ENCODE data around the gene ATAD3A. TPM values are rescaled to one million over a fixed set of nuclear protein-coding genes. Genes with fewer than 3 reads are reported as not detected.

The ATAD3A gene
- total and polyA plus RNA-seq, 9 of the 15 experiments (the other 6 are each of a cell fraction or from before 2014, with no cell fraction given): 0.10 to 173 (median 36.7) TPM

DNA sequence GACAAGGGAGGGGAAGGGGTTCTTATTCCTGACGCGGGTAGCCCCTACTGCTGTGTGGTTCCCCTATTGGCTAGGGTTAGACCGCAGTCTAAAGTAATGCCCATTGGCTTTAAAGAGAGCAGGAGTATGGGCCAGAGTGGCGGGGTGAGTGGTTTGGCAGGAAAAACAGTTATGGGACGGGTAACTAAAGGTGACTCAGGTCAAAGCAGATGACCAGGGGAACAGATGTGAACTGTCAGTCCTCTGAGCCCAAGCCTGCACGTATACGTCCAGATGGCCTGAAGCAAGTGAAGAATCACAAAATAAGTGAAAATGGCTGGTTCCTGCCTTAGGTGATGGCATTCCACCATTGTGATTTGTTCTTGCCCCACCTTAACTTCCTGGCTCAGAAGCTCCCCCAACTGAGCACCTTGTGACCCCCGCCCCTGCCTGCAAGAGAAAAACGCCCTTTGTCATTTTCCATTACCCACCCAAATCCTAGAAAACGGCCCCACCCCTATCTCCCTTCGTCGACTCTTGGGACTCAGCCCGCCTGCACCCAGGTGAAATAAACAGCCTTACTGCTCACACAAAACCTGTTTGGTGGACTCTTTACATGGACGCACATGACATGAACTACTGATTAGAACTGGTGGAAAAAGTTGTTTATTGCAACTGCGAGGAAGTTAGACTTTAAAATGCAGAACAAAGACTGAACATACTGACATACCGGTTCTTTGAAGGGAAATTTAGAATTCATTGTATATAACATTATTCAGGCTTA is 41.2 kb upstream of the ATAD3A start (continued):
- TF ChIP-seq, protein P1, sequence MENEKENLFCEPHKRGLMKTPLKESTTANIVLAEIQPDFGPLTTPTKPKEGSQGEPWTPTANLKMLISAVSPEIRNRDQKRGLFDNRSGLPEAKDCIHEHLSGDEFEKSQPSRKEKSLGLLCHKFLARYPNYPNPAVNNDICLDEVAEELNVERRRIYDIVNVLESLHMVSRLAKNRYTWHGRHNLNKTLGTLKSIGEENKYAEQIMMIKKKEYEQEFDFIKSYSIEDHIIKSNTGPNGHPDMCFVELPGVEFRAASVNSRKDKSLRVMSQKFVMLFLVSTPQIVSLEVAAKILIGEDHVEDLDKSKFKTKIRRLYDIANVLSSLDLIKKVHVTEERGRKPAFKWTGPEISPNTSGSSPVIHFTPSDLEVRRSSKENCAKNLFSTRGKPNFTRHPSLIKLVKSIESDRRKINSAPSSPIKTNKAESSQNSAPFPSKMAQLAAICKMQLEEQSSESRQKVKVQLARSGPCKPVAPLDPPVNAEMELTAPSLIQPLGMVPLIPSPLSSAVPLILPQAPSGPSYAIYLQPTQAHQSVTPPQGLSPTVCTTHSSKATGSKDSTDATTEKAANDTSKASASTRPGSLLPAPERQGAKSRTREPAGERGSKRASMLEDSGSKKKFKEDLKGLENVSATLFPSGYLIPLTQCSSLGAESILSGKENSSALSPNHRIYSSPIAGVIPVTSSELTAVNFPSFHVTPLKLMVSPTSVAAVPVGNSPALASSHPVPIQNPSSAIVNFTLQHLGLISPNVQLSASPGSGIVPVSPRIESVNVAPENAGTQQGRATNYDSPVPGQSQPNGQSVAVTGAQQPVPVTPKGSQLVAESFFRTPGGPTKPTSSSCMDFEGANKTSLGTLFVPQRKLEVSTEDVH (IDR thresholded peaks at IDR 0.05; ENCODE audit: low read depth, partially characterized antibody): no peak
- TF ChIP-seq XRCC4 (IDR thresholded peaks at IDR 0.05; ENCODE audit: extremely low read depth, insufficient read depth, insufficient read length): no peak
- no peak for TF ChIP-seq GABPB2 (CRISPR knock-in tag; conservative IDR thresholded peaks at IDR 0.05)
- TF ChIP-seq, protein P2, sequence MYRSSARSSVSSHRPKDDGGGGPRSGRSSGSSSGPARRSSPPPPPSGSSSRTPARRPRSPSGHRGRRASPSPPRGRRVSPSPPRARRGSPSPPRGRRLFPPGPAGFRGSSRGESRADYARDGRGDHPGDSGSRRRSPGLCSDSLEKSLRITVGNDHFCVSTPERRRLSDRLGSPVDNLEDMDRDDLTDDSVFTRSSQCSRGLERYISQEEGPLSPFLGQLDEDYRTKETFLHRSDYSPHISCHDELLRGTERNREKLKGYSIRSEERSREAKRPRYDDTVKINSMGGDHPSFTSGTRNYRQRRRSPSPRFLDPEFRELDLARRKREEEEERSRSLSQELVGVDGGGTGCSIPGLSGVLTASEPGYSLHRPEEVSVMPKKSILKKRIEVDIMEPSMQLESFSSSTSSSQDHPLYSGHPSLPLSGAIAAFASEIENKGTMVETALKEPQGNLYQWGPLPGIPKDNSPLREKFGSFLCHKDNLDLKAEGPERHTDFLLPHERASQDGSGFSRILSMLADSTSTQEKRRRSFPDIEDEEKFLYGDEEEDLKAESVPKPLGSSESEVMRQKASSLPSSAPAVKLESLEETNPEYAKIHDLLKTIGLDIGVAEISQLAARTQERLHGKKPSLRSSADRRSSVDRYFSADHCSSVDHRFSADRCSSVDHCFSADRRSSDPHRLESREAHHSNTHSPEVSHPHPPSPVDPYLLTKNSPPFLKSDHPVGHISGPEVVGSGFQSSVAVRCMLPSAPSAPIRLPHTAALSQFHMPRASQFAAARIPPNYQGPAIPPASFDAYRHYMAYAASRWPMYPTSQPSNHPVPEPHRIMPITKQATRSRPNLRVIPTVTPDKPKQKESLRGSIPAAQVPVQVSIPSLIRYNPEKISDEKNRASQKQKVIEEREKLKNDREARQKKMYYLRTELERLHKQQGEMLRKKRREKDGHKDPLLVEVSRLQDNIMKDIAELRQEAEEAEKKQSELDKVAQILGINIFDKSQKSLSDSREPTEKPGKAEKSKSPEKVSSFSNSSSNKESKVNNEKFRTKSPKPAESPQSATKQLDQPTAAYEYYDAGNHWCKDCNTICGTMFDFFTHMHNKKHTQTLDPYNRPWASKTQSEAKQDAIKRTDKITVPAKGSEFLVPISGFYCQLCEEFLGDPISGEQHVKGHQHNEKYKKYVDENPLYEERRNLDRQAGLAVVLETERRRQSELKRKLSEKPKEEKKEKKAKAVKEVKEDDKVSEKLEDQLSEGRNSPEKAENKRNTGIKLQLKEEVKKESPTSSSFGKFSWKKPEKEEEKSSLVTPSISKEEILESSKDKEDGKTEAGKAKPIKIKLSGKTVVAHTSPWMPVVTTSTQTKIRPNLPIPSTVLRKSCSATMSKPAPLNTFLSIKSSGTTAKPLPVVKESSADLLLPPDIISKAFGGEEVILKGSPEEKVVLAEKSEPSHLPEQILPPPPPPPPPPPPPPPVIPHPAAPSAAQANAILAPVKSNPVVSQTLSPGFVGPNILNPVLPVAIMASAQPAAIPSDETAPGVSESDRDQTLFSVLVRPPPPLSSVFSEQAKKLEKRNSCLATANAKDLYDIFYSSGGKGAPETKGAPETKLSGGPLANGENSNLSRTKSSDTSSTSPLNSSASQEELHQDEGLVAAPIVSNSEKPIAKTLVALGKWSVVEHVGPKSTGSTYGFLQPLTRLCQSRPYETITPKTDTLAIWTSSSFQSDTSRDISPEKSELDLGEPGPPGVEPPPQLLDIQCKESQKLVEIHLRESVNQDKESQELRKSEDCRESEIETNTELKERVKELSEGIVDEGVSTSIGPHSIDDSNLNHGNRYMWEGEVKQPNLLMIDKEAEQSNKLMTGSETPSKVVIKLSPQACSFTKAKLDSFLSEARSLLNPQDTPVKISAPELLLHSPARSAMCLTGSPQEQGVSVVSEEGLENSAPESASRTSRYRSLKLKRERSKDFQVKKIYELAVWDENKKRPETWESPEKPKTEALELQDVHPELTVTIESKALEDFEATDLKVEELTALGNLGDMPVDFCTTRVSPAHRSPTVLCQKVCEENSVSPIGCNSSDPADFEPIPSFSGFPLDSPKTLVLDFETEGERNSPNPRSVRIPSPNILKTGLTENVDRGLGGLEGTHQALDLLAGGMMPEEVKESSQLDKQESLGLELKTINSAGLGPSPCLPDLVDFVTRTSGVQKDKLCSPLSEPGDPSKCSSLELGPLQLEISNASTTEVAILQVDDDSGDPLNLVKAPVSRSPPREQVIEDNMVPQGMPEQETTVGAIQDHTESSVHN (IDR thresholded peaks at IDR 0.05; ENCODE audit: borderline replicate concordance in 1 of 2, low read depth in 1 of 2): no peak
- TF ChIP-seq TBL1XR1 (IDR thresholded peaks at IDR 0.05; ENCODE audit: low read length in 2 of 2): no peak
- TF ChIP-seq, protein P3, sequence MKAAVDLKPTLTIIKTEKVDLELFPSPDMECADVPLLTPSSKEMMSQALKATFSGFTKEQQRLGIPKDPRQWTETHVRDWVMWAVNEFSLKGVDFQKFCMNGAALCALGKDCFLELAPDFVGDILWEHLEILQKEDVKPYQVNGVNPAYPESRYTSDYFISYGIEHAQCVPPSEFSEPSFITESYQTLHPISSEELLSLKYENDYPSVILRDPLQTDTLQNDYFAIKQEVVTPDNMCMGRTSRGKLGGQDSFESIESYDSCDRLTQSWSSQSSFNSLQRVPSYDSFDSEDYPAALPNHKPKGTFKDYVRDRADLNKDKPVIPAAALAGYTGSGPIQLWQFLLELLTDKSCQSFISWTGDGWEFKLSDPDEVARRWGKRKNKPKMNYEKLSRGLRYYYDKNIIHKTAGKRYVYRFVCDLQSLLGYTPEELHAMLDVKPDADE (conservative IDR thresholded peaks at IDR 0.05; ENCODE audit: control insufficient read depth, low read depth, low read length): no peak
- no peak for TF ChIP-seq ZNF696 (CRISPR knock-in tag; conservative IDR thresholded peaks at IDR 0.05)
- no peak for TF ChIP-seq DMBX1 (CRISPR knock-in tag; IDR thresholded peaks at IDR 0.05; ENCODE audit: borderline replicate concordance)
- no peak for TF ChIP-seq ZNF444 (CRISPR knock-in tag; IDR thresholded peaks at IDR 0.05)
- TF ChIP-seq, protein P4, sequence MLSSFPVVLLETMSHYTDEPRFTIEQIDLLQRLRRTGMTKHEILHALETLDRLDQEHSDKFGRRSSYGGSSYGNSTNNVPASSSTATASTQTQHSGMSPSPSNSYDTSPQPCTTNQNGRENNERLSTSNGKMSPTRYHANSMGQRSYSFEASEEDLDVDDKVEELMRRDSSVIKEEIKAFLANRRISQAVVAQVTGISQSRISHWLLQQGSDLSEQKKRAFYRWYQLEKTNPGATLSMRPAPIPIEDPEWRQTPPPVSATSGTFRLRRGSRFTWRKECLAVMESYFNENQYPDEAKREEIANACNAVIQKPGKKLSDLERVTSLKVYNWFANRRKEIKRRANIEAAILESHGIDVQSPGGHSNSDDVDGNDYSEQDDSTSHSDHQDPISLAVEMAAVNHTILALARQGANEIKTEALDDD (IDR thresholded peaks at IDR 0.05): peak; percentile 50
- no peak for TF ChIP-seq JUND (IDR thresholded peaks at IDR 0.05; ENCODE audit: borderline replicate concordance, low read depth, low read length)
- no peak for TF ChIP-seq JUND (tag; IDR thresholded peaks at IDR 0.05; ENCODE audit: borderline replicate concordance, low read depth, low read length)

Data from K562 (cell line).